ENCODE data around the gene CCL18.

DNA sequence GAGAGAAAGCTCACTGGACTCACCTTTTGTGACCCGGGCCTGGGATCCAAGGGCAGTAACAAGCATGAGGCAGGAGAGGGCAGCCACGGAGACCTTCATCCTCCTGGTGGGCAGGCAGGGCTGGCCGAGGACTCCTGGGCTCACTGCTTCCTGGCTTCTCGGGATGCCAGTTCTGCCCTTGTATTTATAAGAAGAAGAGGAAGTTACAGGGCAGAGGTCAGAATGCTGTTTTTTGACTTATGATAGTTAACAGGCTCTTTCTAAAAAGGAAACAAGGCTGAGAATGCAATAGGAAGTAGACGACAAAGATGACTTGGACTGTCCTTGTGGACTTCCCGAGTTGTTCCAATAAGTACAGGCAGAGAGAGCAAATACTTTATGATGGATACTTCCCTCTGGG, 46.3 kb upstream of the CCL18 start, which contains the start of gene CCL23:
- TF ChIP-seq, protein P1, sequence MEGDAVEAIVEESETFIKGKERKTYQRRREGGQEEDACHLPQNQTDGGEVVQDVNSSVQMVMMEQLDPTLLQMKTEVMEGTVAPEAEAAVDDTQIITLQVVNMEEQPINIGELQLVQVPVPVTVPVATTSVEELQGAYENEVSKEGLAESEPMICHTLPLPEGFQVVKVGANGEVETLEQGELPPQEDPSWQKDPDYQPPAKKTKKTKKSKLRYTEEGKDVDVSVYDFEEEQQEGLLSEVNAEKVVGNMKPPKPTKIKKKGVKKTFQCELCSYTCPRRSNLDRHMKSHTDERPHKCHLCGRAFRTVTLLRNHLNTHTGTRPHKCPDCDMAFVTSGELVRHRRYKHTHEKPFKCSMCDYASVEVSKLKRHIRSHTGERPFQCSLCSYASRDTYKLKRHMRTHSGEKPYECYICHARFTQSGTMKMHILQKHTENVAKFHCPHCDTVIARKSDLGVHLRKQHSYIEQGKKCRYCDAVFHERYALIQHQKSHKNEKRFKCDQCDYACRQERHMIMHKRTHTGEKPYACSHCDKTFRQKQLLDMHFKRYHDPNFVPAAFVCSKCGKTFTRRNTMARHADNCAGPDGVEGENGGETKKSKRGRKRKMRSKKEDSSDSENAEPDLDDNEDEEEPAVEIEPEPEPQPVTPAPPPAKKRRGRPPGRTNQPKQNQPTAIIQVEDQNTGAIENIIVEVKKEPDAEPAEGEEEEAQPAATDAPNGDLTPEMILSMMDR (IDR thresholded peaks at IDR 0.05; ENCODE audit: extremely low read depth in 1 of 2, insufficient read depth in 1 of 2, low read depth in 1 of 2, low read length in 2 of 2) = no peak
- TF ChIP-seq POLR2AphosphoS5 (IDR thresholded peaks at IDR 0.05; ENCODE audit: insufficient read depth, low read depth, low read length) = no peak
- no peak for TF ChIP-seq POLR2A (IDR thresholded peaks at IDR 0.05; ENCODE audit: low read depth, low read length)
- no peak for TF ChIP-seq EZH2 (IDR thresholded peaks at IDR 0.05; ENCODE audit: borderline replicate concordance, low read depth, low read length, severe bottlenecking)
- TF ChIP-seq, protein P2, sequence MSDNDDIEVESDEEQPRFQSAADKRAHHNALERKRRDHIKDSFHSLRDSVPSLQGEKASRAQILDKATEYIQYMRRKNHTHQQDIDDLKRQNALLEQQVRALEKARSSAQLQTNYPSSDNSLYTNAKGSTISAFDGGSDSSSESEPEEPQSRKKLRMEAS (IDR thresholded peaks at IDR 0.05; ENCODE audit: insufficient read depth, insufficient read length) = no peak
- no peak for TF ChIP-seq MYC (IDR thresholded peaks at IDR 0.05; ENCODE audit: low read depth, low read length)
- TF ChIP-seq JUN (IDR thresholded peaks at IDR 0.05; ENCODE audit: borderline replicate concordance, insufficient read depth, insufficient read length, low read depth) = no peak
